Hepatocyte (in vitro differentiated cells): Measurements from ENCODE around the gene GASK1B. TPM values are rescaled to one million over a fixed set of nuclear protein-coding genes. Genes with fewer than 3 reads are reported as not detected.

Source experiments
- DNase-seq: peaks from one replicate; pipeline ENCODE4 v3.0.0-alpha.2; 2016; ENCODE audit warnings: low spot score
- H2AFZ ChIP-seq: fragments of 200-600 bp; sonication (generic); 2 replicates; pipeline ENCODE4 v1.6.0; 2016; ENCODE audit warnings: antibody characterized with exemption, mild to moderate bottlenecking
- H3K27ac ChIP-seq: fragments of 200-600 bp; sonication (generic); 2 replicates; pipeline ENCODE4 v1.5.1; 2016; ENCODE audit warnings: mild to moderate bottlenecking
- H3K27me3 ChIP-seq: fragments of 200-600 bp; sonication (generic); 2 replicates; pipeline ENCODE4 v1.6.1; 2016
- H3K36me3 ChIP-seq: fragments of 200-600 bp; sonication (generic); replicated peaks from 2 replicates; pipeline ENCODE4 v1.5.1; 2016; ENCODE audit warnings: low read depth; ENCODE audit not compliant: insufficient read depth
- H3K4me1 ChIP-seq: fragments of 200-600 bp; sonication (generic); 2 replicates; pipeline ENCODE4 v1.5.1; 2016; ENCODE audit warnings: mild to moderate bottlenecking, moderate library complexity; ENCODE audit not compliant: insufficient read depth
- H3K4me2 ChIP-seq: fragments of 200-600 bp; sonication (generic); 2 replicates; pipeline ENCODE4 v1.6.0; 2016
- H3K4me3 ChIP-seq: fragments of 200-600 bp; sonication (generic); 2 replicates; pipeline ENCODE4 v1.5.1; 2016; ENCODE audit warnings: mild to moderate bottlenecking
- H3K79me2 ChIP-seq: fragments of 200-600 bp; sonication (generic); 2 replicates; pipeline ENCODE4 v1.6.0; 2017; ENCODE audit warnings: mild to moderate bottlenecking
- H3K9me2 ChIP-seq: fragments of 200-600 bp; sonication (generic); replicated peaks from 2 replicates; pipeline ENCODE4 v1.6.0; 2017; ENCODE audit warnings: mild to moderate bottlenecking; ENCODE audit not compliant: insufficient read depth
- H3K9me3 ChIP-seq: fragments of 200-600 bp; sonication (generic); 2 replicates; pipeline ENCODE4 v1.5.1; 2016; ENCODE audit warnings: low read depth, mild to moderate bottlenecking
- H4K20me1 ChIP-seq: fragments of 200-600 bp; sonication (generic); 2 replicates; pipeline ENCODE4 v1.6.0; 2016; ENCODE audit warnings: mild to moderate bottlenecking; ENCODE audit not compliant: insufficient read depth, poor library complexity, severe bottlenecking
- CTCF ChIP-seq: fragments of 200-600 bp; sonication (generic); IDR thresholded peaks from 2 replicates; pipeline ENCODE4 v1.5.1; 2016; ENCODE audit warnings: antibody characterized with exemption, mild to moderate bottlenecking; ENCODE audit not compliant: poor library complexity
- EZH2 ChIP-seq: fragments of 200-600 bp; sonication (generic); IDR thresholded peaks from 2 replicates; pipeline ENCODE4 v1.6.1; 2016; ENCODE audit warnings: antibody characterized with exemption, mild to moderate bottlenecking, borderline replicate concordance
- EZH2phosphoT487 ChIP-seq: fragments of 200-600 bp; sonication (generic); IDR thresholded peaks from one replicate; pipeline ENCODE4 v1.6.1; 2018; ENCODE audit warnings: antibody characterized with exemption, mild to moderate bottlenecking, low read depth, moderate library complexity; ENCODE audit not compliant: unreplicated experiment, severe bottlenecking
- WGBS: methylation state at CpG from one replicate; pipeline ENCODE4 v1.1.6; 2016; ENCODE audit warnings: low lambda C conversion rate; ENCODE audit errors: missing lambda C conversion rate; 5-methylcytosine and 5-hydroxymethylcytosine counted together
- polyA plus RNA-seq: library from polyadenylated mRNA; unstranded; fragments of >200 nt; fragmentation: Nextera tagmentation; extraction: Ambion mirVana; gene quantifications from 2 replicates; pipeline ENCODE4 v1.2.1, GENCODE V29; 2016
- total RNA-seq: library from RNA; depleted of rRNA; stranded (reverse); fragments of >200 nt; gene quantifications from 2 replicates; pipeline ENCODE4 v1.2.3, GENCODE V29; 2014

Gene GASK1B
- total and polyA plus RNA-seq, 2 experiments from 2014 or later, result 30.9 to 88.8 TPM

- TF ChIP-seq CTCF (no peak), EZH2 (no peak), EZH2phosphoT487 (no peak)
- Histone ChIP-seq H3K79me2 (peaks cover 29% of the 10 kb centered on the region), H3K27ac (no peak overlapping the region), H3K4me2 (no peak overlapping the region), H3K4me1 (peaks cover 9% of the 10 kb centered on the region), H3K27me3 (no peaks in the 10 kb centered on the region), H4K20me1 (no peaks in the 10 kb centered on the region), H3K36me3 (no peaks in the 10 kb centered on the region), H3K9me3 (no peaks in the 10 kb centered on the region), H3K9me2 (no peaks in the 10 kb centered on the region), H3K4me3 (no peak overlapping the region), H2AFZ (no peak overlapping the region)
- no peak for DNase-seq
- 95% methylated on average over 5 of the region's 5 CpGs for WGBS
Measured at GRCh38 chr4:158128540-158128939, 44.3 kb downstream of the GASK1B start.

GRCh38 chr4:158125310-158125709 lies 47.5 kb downstream of the GASK1B start:
- Histone ChIP-seq H3K9me3 (no peaks in the 10 kb centered on the region), H3K9me2 (no peaks in the 10 kb centered on the region), H2AFZ (no peak overlapping the region), H4K20me1 (no peaks in the 10 kb centered on the region), H3K4me1 (peaks cover 13% of the 10 kb centered on the region), H3K27ac (no peak overlapping the region), H3K27me3 (no peaks in the 10 kb centered on the region), H3K4me3 (no peak overlapping the region), H3K79me2 (peaks cover 4% of the 10 kb centered on the region), H3K4me2 (no peak overlapping the region), H3K36me3 (no peaks in the 10 kb centered on the region)
- TF ChIP-seq EZH2 (no peak), CTCF (no peak), EZH2phosphoT487 (no peak)
- DNase-seq, result no peak
- WGBS, result 92% methylated on average over 1 of the region's 1 CpG

Other genes with a start within 250 kb of the GASK1B start
- gene TMEM144, start 37.5 kb upstream of the GASK1B start, total RNA-seq, result 58.9 and 68.5 TPM in 2 replicates
- gene TMEM144, start 37.5 kb upstream of the GASK1B start, polyA plus RNA-seq, result 17.5 and 18.4 TPM in 2 replicates